ENCODE measurements around the gene CAVIN2.
"Not testable (repeated sequence)": the region's sequence is repeated elsewhere in the genome, so short reads cannot be mapped to it uniquely, and the experiment has no call there.

Gene CAVIN2

DNA sequence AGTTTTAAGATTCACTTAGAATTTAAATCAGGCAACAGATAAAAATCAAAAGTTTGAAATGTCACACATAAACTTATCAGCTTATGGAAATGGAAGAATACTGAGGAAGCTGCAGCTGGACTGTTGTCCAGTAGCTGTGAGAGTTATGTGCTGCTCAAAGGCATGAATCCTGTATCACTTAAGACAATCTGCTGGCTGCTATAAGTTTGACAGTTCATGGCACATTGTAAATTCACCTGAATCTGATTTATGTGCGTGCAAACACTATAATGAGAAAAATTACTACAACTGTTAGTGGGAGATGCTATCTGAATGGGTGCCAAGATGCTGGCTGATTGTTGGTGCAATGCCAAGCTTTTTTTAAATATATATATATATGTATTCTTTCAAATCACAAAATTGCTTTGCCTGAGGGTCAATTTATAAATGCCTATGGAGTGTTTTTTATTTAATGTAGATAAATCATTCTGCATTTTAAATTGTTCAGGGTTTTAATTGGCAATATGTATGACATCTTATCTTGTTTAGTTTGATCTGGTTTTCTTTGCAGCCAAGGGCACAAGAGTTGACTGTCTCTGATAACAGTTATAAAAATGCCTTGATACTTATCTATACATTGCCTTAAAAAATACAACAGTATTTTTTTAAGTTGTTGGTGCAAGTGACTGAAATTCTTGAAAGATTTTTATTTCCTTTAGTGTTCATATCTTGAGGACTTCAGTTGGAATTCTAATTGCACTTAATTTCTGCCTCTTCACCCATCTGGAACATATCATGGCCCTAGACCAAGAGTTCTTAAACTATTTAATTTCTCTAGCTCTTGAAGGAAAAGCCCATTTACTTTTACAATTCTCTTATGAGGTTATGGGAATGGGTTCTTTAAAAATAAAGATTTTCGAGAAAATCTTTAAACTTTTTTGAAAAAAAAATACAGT lies 48.7 kb downstream of the CAVIN2 start:
- no peak for DNase-seq

- no peak for DNase-seq
Observed at GRCh38 chr2:191797500-191797899, 49.4 kb downstream of the CAVIN2 start.

GRCh38 chr2:191795715-191796114 lies 51.2 kb downstream of the CAVIN2 start:
- DNase-seq, result no peak

DNA sequence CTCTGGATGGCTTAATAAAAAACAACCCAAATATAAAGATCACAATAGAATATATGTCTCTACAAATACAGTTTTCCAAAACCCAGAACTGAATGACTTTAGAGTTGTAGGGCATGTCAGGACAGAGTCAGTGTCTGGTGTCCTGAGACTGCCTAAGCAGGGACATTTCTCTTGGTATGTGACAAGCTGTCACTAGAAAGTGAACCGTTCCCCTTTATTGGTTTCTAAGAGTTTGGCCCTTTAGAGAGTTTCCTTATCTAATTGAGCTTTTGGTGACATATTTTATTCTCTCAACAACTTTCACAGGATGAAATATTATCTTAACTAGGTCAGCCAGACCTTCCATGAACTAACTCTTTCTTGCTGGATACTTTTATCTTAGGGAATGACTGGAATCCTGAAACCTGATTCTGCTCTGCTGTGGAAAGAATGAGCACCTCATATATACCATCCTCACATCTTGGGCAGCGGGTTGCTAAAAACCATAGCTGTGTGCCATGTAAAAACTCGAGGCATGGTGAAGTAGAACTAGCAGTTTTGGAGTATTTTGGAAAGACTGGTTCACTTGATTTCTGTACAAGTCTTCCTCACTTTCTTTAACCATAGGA lies 54.8 kb downstream of the CAVIN2 start:
- no peak for DNase-seq

GRCh38 chr2:191790737-191791136 lies 56.2 kb downstream of the CAVIN2 start:
- no peak for DNase-seq

DNA sequence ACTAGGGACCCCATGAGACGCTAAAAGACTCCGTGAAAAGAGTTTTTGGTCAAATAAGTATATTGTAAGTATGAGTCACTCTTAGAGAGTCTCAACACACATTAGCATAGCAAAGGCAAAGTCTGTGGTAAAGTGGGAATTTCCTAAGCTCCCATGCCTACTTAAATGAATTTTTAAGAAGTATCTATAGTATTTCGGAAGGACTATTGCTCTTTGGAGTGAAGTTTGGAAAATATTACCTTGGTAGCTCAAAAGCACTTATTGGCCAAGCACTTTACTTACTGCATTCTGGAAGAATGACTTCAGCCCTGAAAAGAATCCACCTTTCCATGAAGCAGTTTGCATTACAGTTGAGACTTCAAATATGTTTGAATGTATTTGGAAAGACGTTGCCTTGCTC lies 57.1 kb downstream of the CAVIN2 start:
- DNase-seq, result no peak

DNA sequence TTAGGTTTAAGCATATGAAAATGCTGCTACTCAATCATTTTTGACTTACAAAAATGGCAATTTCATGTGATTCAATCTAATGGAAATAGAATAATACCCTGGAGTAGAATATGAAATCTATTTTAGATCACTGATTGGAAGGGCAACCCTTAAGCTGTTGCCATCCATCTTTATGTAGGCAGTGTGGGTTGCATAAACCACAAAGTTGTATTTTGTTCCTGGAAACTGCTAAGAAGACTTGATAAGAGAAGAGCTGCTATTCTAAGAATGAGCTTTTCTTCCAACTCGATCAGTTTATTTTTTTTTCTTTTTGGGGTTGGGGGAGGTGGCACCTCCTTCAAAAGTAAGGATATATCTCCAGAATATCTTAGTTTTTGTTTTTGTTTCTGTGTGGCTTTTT lies 60.2 kb downstream of the CAVIN2 start:
- DNase-seq, result no peak

DNA sequence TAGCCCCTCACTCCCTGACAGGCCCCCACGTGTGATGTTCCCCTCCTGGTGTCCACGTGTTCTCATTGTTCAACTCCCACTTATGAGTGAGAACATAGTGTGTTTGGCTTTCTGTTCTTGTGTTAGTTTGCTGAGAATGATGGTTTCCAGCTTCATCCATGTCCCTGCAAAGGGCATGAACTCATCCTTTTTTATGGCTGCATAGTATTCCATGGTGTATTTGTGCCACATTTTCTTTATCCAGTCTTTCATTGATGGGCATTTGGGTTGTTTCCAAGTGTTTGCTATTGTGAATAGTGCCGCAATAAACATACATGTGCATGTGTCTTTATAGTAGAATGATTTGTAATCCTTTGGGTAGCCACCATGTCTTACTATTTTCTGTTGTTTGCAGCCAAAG lies 61.2 kb downstream of the CAVIN2 start:
- DNase-seq, result not testable (repeated sequence)

All from NCI-H2029 (cell line).